H1 (cell line): ENCODE data around the gene MANSC4.

Experiments used
- CTCF ChIP-seq, 3 experiments: IDR thresholded peaks; 1 replicate in 2 of 3; 2 replicates in 1 of 3; pipeline versions ENCODE4 v1.5.1 to v1.6.1; 2011; ENCODE audit warnings: low read length in 3 of 3, mild to moderate bottlenecking in 3 of 3, inconsistent platforms in 2 of 3, low read depth in 1 of 3, moderate library complexity in 1 of 3; ENCODE audit not compliant: insufficient read depth in 1 of 3; ENCODE audit errors: control extremely low read depth in 1 of 3
- EZH2 ChIP-seq: fragments of 200-600 bp; sonication (generic); IDR thresholded peaks from 2 replicates; pipeline ENCODE4 v1.7.1; 2012; ENCODE audit warnings: low read depth, mild to moderate bottlenecking, moderate library complexity, low read length, inconsistent platforms; ENCODE audit not compliant: severe bottlenecking
- GTF2F1 ChIP-seq: IDR thresholded peaks from 2 replicates; pipeline ENCODE4 v1.6.1; 2012; ENCODE audit warnings: low read depth, low read length, improper control_type of control experiment, borderline replicate concordance
- RNF2 ChIP-seq: fragments of 200-900, 300-1000 bp; sonication (generic); IDR thresholded peaks from 2 replicates; pipeline ENCODE4 v1.7.1; 2016; ENCODE audit warnings: borderline replicate concordance, low read depth, mild to moderate bottlenecking, antibody characterized with exemption, low read length; ENCODE audit not compliant: poor library complexity, severe bottlenecking; ENCODE audit errors: missing control alignments

GRCh38 chr12:27756670-27757195 lies 23.3 kb downstream of the MANSC4 start:
- TF ChIP-seq GTF2F1 (no peak), CTCF (IDR thresholded peaks at IDR 0.05; ENCODE audit: control extremely low read depth in 1 of 3, insufficient read depth in 1 of 3, low read depth in 1 of 3, low read length in 3 of 3) (no peak), EZH2 (no peak), RNF2 (no peak)
